NCI-H460 (cell line): ENCODE results near the gene NOC3L. TPM values are rescaled to one million over a fixed set of nuclear protein-coding genes. Genes with fewer than 3 reads are reported as not detected.
"Not testable (repeated sequence)": the region's sequence is repeated elsewhere in the genome, so short reads cannot be mapped to it uniquely, and the experiment has no call there.

Experiments
- DNase-seq: peaks from one replicate; pipeline ENCODE4 v3.0.0-alpha.2; 2016; ENCODE audit warnings: low read depth; ENCODE audit errors: extremely low read depth
- polyA plus RNA-seq: library from polyadenylated mRNA; depleted of rRNA; stranded (reverse); fragments of >200 nt; gene quantifications from 2 replicates; pipeline ENCODE4 v1.2.3, GENCODE V29; 2014; cell fraction: nucleus; rRNA removed
- total RNA-seq: library from RNA; depleted of rRNA; stranded (reverse); fragments of >200 nt; shearing (Covaris generic); gene quantifications from 2 replicates; pipeline ENCODE4 v1.2.3, GENCODE V29; 2014; rRNA removed

NOC3L gene, protein sequence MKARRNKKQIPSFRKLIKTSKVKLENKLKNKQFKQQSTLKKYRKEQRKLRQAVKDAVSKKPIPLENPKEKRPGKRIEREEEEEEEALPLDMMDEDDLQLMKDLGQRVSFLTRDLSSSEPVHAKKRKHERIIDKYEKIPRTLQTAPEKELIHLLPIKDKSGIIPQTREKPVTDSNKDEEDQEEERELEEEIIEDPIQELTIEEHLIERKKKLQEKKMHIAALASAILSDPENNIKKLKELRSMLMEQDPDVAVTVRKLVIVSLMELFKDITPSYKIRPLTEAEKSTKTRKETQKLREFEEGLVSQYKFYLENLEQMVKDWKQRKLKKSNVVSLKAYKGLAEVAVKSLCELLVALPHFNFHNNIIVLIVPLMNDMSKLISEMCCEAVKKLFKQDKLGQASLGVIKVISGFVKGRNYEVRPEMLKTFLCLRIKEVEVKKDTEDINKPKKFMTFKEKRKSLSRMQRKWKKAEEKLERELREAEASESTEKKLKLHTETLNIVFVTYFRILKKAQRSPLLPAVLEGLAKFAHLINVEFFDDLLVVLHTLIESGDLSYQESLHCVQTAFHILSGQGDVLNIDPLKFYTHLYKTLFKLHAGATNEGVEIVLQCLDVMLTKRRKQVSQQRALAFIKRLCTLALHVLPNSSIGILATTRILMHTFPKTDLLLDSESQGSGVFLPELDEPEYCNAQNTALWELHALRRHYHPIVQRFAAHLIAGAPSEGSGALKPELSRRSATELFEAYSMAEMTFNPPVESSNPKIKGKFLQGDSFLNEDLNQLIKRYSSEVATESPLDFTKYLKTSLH
- total RNA-seq = 54.7 and 60.3 TPM in 2 replicates
- 55.2 and 68.2 TPM in 2 replicates for polyA plus RNA-seq

- DNase-seq = peak; percentile 92
Observed at GRCh38 chr10:94362360-94363250, at the start of gene NOC3L. TSS of gene NOC3L (minus strand) at chr10:94362939. CDS start at chr10:94362838, 101 bp downstream.

DNA sequence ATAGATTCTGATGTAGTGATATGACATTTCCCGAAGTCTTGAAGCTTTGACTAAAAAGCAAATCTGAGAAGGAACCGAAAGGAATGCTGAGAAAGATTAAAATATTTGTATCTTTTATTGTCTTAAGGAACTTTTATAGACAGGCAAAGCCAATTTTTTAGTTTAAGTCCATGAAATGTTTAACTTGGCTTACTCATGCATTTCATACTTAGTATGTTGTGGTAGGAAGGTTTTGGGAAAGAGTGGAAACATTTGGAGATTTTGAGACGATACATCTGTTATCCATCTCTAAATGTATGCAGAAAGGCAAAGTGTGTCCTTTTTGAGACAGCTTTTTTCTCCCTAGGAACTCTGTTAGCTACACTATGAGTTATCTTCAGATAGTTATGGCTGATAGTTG is 49.7 kb upstream of the NOC3L start:
- no peak for DNase-seq

GRCh38 chr10:94411304-94411703 is 48.6 kb upstream of the NOC3L start:
- DNase-seq = no peak

DNA sequence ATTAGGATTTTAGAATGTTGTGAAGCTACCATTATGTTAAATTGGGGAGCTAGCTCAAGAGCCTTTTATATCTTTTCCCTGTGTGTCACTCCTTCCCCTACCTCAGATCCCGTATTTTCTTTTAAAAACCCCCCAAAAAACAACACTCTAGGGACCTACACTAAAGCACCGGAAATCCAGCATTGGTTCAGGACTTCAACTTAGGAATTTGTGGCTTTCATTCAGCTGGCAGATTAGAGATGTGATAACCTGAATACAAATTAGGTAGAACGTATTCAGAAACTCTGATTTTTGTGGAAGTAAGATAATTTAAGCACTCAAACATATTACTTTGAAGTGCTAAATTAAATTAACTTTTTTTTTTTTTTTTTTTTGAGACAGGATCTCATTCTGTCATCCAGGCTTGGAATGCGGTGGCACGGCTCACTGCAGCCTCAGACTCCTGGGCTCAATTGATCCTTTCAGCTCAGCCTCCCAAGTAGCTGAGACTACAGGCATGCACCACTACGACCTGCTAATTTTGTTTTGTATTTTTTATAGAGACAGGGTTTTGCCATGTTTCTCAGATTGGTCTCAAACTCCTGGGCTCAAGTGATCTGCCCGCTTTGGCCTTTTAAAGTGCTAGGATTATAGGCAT is 46.4 kb upstream of the NOC3L start:
- DNase-seq = no peak

DNA sequence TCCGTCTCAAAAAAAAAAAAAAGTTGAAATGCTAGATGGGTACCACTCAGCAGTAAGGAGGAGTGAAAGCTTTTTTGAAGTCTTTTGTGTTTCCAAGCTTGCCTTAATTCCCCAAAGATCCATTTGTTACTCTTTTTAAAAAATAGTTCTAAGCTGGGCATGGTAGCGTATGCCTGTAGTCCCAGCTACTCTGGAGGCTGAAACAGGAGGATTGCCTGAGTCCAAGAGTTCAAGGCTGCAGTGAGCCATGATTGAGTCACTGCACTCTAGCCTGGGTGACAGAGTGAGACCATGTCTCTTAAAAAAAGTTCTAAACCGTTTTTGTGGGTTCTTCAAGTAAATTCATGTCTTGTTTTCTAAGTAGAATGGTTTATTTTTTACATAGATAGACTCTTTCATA is 44.9 kb upstream of the NOC3L start:
- DNase-seq = no peak

GRCh38 chr10:94405406-94405805 is 42.7 kb upstream of the NOC3L start:
- no peak for DNase-seq

- DNase-seq = peak; percentile 44
Observed at GRCh38 chr10:94403380-94404213, 40.9 kb upstream of the NOC3L start.

GRCh38 chr10:94402843-94403379 is 40.2 kb upstream of the NOC3L start:
- DNase-seq = no peak

DNA sequence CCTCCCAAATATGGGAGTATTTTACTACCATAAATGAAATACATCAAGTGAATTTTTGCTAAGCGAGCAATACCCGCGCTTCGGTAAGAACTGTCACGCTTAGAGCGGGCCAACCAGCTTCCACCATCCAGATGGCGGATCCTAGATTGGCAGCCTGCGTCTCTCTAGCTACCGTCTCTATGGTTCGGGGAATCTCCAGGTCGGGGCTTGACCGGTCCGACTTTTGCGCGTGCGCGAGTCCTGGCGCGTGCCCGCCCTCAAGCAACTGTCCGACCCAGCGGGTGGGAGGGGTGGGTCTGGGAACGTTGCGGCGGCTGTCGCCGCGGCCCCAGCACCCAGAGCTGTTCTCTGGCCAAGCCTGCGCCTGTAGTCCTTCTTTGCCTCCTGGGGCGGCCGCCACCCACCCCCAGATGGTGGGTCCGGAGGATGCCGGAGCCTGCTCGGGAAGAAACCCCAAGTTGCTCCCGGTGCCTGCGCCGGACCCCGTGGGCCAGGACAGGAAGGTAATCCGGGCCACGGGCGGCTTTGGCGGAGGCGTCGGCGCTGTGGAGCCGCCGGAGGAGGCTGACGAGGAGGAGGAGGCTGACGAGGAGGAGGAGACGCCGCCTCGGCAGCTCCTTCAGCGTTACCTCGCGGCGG is 39.6 kb upstream of the NOC3L start, which contains the start of gene TBC1D12:
TSS of gene TBC1D12 (plus strand) at position 338 of the 639 bp plus-strand sequence. CDS start at position 411, 73 bp downstream.
- DNase-seq = peak; percentile 94

- no peak for DNase-seq
Observed at GRCh38 chr10:94398762-94399161, 36.0 kb upstream of the NOC3L start.

DNA sequence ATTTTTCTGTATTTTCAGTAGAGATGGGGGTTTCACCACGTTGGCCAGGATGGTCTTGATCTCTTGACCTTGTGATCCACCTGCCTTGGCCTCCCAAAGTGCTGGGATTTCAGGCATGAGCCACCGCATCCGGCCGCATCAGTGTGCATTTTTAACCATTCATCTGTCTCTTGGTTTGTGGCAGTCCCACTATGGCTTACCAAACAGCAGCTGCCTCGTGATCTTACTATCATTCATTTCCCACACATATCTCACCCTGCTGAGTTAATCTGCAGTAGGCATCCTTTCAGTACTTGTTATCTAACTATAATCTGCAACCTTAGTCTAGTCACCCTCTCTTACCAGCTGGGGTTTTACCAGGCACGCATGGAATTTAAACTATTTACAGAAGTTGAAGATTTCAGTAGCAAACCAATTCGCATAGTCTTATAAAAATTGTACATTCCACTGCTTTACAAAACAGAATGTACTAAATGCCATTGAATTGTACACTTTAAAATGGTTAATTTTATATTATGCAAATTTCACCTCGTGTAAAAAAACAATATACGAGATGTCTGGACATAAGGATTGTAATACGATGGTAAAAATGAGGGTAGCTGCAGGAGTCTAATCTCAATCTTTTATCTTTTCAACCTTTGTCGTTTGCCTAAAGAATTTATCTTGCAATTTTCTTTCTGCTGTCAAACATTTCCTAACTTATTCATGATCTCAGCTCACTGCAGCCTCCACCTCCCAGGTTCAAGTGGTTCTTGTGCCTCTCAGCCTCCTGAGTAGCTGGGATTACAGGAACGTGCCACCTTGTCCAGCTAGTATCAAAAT is 35.0 kb upstream of the NOC3L start:
- DNase-seq = no peak

GRCh38 chr10:94392117-94392516 is 29.4 kb upstream of the NOC3L start:
- DNase-seq = not testable (repeated sequence)

GRCh38 chr10:94385733-94386132 is 23.0 kb upstream of the NOC3L start:
- not testable (repeated sequence) for DNase-seq

DNA sequence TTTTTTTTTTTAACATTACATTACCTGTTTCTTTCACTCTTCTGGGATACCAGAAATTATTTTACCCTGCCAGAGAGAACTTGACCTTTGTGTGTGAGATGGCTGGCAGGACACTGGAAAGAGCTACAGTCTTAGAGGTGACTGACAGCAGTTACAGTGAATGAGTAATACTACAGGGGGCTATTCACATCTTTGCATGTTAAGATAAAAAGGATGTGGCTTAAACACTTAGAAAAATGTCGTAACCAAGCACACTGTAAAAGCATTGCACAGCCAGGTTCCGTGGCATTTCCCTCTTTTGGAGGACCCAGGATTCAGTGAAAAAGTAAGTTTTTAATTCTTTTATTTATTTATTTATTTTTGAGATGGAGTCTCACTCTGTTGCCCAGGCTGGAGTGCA is 20.8 kb upstream of the NOC3L start:
- no peak for DNase-seq

DNA sequence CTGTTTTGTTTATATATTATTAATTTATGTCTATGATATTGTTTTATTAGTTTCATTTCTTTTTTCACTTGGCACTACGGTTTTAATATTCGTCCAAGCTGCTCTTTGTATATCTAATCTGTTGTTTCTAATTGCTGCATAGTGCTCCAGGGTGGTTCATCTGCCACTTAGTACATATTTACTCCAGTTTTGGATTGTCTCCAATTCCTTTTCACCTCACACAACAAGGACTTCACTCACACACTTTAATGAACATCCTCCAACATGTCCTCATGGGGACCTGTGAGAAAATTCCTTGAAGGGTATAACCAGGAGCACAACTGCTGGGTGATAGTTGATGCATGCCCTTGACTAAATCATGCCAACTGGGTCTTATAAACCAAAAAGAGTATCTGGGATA is 14.1 kb upstream of the NOC3L start:
- DNase-seq = no peak

DNA sequence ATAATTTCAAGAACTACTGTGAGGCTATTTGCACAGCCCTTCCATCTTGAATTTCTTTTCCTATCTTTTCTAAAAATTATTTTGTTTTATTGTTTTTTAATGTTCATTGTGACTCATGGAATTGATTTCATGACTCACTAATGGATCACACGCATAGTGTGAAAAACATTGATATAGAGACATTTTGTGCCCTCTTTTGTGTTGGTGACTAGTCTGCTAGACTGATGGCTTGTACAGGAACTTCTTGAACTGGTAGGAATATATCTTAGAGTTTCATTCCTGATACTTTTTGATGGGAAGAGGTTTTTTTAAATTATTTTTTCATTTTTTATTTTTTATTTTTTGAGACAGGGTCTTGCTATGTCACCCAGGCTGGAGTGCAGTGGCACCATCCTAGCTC is 12.6 kb upstream of the NOC3L start:
- DNase-seq = no peak

DNA sequence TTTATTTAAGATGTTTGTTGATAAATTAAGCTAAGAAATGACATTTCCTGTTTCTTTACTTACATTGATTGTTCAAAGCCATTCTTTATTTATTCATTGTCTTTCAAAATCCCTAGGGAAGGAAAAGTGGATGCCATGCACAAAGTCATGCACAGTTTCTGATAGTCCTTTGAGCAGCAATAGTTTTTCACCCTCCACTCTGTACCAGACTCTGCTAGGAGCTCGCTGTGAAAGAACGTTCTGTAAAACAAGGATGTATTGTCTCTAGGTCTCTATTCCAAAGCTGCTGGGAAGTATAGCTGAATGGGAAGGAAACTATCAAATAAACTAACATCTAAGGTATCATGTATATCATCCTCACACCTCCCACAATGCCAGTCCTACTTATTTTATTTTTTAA is 7.8 kb upstream of the NOC3L start:
- DNase-seq = no peak

- no peak for DNase-seq
Observed at GRCh38 chr10:94366382-94366781, 3.6 kb upstream of the NOC3L start.
